ENCODE results near the gene RASGRP1. TPM values are rescaled to one million over a fixed set of nuclear protein-coding genes. Genes with fewer than 3 reads are reported as not detected.

Gene RASGRP1
- total RNA-seq, result 100 to 1,000 TPM; 121 to 138 TPM
- total RNA-seq, result 393 to 548 reads per million in 2 donors

DNA sequence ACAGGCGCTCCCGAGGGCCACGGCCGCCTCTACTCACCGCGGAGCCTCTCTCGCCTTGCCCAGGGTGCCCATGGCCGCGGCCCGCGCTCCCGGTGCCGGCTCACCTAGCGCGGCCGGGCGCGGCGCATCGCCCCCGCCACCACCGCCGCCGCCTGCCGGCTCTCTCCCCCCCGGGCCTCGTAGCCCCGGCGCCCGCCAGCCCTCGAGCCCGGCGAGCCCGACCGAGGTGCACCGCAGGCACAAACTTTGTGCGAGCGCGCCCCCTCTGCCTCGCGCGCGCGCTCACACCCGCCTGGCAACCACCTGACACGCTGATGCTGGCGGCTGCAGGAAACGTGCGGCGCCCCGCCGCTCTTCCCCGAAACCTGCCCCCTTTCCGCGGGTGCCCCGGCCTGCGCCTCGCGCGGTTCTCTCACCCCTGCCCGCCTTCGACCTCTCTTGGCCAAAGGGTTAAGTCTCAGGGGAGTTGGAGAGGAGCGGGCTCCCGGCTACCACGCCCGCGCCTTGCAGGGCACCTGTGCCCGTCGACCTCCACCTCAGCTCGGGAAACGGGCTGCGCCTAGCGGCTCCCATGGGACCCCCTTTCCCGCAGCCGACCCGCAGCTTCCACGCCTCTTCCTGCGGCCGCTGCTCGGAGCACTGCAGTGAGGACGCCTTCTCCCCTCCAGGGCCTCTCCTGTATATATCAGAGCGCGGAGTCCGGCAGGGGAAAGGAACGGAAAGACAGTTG, at the start of gene RASGRP1:
RASGRP1 (minus strand) TSS at position 258 of the 730 bp plus-strand sequence; CDS start at position 72, 186 bp downstream.
- H3K4me1 Mint-ChIP-seq, result peaks cover 39% of the 10 kb centered on the region
- no peaks in the 10 kb centered on the region for H3K9me3 ChIP-seq (ENCODE audit: control insufficient read depth, low read length, poor library complexity, severe bottlenecking)
- H3K36me3 Mint-ChIP-seq (ENCODE audit: low read depth), result peaks cover 8% of the 10 kb centered on the region
- DNase-seq, result peak; percentile 82 to 87 (median 82)
- peak; percentile 81 for ATAC-seq
- H3K27ac Mint-ChIP-seq, result peak within 1 kb of the TSS; percentile 98
- peak within 1 kb of the TSS; percentile 97 for H3K4me3 Mint-ChIP-seq
- no peaks in the 10 kb centered on the region for H3K27me3 Mint-ChIP-seq

DNA sequence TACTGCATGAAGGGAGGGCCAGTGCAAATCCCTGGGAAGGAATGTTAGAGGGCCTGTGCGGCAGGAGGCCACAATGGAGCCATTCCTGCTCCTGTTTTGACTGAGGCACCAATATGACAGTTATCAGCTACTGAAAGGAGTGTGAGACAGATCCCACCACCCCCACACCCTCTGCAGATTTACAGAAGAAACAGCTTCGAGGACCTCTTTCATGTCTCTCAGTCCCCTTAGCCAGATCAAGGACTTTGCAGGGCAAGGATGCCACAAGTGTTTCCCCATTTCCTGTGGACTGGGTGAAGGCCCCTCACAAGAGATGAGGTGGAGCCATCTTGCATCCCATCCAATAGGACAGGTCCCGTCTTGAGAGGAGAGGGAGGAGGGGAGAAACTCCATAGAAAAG, 48.5 kb upstream of the RASGRP1 start:
- DNase-seq (no peak), ATAC-seq (no peak)
- Mint-ChIP-seq H3K36me3 (ENCODE audit: low read depth) (peaks cover 3% of the 10 kb centered on the region), H3K4me3 (no peak overlapping the region), H3K27ac (peak overlapping the region; percentile 91), H3K4me1 (peaks cover 40% of the 10 kb centered on the region), H3K27me3 (no peaks in the 10 kb centered on the region)
- H3K9me3 ChIP-seq (ENCODE audit: control insufficient read depth, low read length, poor library complexity, severe bottlenecking), result no peaks in the 10 kb centered on the region

DNA sequence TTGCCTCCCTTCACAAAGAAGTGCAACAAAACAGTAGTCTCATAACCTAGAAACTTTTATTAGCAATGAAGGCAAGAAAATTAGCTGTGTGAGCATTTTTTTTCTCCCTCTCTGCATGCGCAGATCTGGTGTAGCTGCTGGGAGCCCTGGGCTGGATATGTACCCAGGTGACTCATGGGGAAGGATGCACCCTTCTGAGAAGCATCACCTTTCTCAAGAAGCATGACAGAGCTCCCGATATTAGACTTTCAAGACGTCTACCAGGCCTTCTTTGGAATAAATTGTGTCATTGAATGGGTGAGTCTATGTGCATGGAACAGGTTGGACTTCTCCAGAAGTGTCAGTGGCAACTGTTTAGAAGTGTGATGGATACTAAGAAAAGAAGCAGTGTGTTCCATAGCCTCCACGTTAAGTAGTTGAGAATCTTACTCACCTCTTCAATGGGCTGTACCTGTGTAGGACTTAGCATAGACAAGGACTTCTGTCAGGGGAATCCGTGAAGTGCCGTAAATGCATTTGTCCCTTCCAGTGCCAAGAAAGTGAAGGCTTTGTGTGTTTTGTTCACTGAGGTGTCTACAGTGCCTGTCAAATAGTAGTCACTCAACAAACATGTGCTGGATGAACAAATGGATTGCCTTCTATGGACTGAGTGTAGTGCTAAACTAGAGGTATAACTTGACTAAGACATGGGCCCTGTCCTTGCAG, 47.7 kb upstream of the RASGRP1 start:
- H3K4me1 Mint-ChIP-seq, result peaks cover 35% of the 10 kb centered on the region
- H3K27ac Mint-ChIP-seq, result peak overlapping the region; percentile 91
- no peaks in the 10 kb centered on the region for H3K9me3 ChIP-seq (ENCODE audit: control insufficient read depth, low read length, poor library complexity, severe bottlenecking)
- peak overlapping the region; percentile 39 for H3K4me3 Mint-ChIP-seq
- no peaks in the 10 kb centered on the region for H3K36me3 Mint-ChIP-seq (ENCODE audit: low read depth)
- no peak for ATAC-seq
- H3K27me3 Mint-ChIP-seq, result no peaks in the 10 kb centered on the region
- no peak for DNase-seq

DNA sequence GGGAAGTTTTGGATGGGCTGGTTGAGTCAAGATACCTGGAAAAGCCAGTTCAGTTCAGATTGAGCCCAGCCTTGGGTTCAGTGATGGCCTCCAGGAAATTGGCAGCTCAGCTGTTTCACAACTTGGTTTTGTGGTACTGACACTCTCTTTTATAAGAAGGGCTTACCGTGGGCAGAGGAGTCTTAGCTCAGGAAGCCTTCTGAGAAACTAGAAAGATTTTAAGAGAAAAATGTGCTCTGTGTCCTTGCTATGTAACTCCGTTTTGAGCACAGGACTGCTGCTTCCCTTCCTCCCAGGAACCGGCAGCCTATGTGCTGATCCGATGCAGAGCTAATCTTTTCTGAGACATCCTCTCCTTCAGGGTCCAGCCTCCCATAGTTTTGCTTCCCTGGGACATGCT, 46.6 kb upstream of the RASGRP1 start:
- peak overlapping the region; percentile 47 for H3K4me3 Mint-ChIP-seq
- H3K4me1 Mint-ChIP-seq, result peaks cover 39% of the 10 kb centered on the region
- H3K27ac Mint-ChIP-seq, result peak overlapping the region; percentile 91
- DNase-seq (no peak), ATAC-seq (peak; percentile 56)
- H3K36me3 Mint-ChIP-seq (ENCODE audit: low read depth), result no peaks in the 10 kb centered on the region
- no peaks in the 10 kb centered on the region for H3K9me3 ChIP-seq (ENCODE audit: control insufficient read depth, low read length, poor library complexity, severe bottlenecking)
- no peaks in the 10 kb centered on the region for H3K27me3 Mint-ChIP-seq

DNA sequence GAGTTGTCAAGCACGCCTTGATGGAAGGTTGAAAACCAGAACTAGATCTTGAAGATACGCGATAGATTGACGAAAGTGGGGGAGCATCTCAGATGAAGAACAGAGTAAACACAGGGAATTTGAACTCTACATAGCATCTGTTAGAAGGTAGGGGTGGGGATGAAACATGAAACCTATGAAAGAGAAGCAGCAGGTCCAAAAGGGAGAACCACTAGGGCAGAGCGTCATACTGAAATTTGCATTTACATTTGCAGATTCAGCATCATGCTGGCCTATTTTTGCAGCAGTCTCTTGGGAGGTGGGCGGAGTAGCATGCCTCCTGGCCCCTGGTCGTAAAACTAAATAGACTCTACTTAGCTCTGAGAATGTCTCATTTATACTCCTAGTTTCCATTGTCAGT, 46.1 kb upstream of the RASGRP1 start:
- H3K4me3 Mint-ChIP-seq, result peak overlapping the region; percentile 58
- no peaks in the 10 kb centered on the region for H3K9me3 ChIP-seq (ENCODE audit: control insufficient read depth, low read length, poor library complexity, severe bottlenecking)
- H3K4me1 Mint-ChIP-seq, result peaks cover 39% of the 10 kb centered on the region
- ATAC-seq (peak; percentile 88), DNase-seq (no peak)
- H3K27me3 Mint-ChIP-seq, result no peaks in the 10 kb centered on the region
- no peaks in the 10 kb centered on the region for H3K36me3 Mint-ChIP-seq (ENCODE audit: low read depth)
- H3K27ac Mint-ChIP-seq, result peak overlapping the region; percentile 91

DNA sequence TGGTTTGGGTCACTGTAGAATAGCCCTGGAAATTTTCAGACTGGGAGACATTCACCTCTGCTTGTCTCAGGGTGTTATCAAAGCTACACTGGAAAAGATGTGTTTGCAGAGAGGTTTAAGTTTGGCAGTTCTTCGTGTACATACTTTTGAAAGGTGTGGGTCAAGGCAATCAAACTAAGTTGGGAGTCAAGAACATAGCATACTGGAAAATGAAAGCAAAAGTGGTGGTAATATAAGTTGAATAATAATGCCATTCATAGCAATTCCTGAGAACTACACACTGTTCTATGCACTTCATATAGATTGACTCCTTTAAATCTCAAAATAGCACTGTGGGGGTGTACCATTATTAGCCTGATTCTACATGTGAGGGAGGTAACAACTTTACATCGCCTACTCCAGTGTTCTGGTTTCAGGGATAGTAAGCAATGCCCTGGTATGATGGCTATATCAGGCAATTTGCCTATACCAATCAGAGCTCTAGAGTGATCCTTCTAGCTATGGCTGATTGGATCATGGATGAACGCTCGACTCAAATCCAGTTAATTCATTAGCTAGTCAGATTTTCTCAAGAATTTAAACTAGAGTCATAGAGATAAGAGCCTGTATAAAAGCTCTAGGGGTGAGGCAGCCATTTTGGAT, 44.6 kb upstream of the RASGRP1 start:
- Mint-ChIP-seq H3K4me3 (no peak overlapping the region), H3K36me3 (ENCODE audit: low read depth) (no peaks in the 10 kb centered on the region), H3K27ac (peak overlapping the region; percentile 91), H3K27me3 (no peaks in the 10 kb centered on the region), H3K4me1 (peaks cover 42% of the 10 kb centered on the region)
- DNase-seq (no peak), ATAC-seq (no peak)
- no peaks in the 10 kb centered on the region for H3K9me3 ChIP-seq (ENCODE audit: control insufficient read depth, low read length, poor library complexity, severe bottlenecking)

DNA sequence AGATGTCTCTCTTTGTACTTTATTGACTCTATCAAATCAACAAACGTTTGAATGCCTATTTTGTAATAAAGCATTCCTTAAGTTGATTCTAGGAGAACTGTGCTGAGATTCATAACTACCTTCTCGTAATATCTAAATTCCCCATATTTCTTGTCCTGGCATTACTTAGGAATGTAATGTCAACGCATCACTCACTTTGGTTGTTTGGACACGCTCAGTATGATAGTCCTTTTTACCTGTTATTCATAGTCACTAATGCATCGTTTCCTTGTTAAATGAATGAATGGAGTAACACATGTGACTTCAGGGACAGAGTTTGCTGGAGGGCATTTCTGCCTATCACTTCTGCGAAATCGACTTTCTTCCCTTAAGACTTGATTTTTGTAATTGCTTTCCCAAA, 44.1 kb upstream of the RASGRP1 start:
- Mint-ChIP-seq H3K27me3 (no peaks in the 10 kb centered on the region), H3K4me1 (peaks cover 46% of the 10 kb centered on the region), H3K36me3 (ENCODE audit: low read depth) (no peaks in the 10 kb centered on the region), H3K4me3 (no peak overlapping the region), H3K27ac (no peak overlapping the region)
- no peaks in the 10 kb centered on the region for H3K9me3 ChIP-seq (ENCODE audit: control insufficient read depth, low read length, poor library complexity, severe bottlenecking)
- ATAC-seq (no peak), DNase-seq (no peak)

DNA sequence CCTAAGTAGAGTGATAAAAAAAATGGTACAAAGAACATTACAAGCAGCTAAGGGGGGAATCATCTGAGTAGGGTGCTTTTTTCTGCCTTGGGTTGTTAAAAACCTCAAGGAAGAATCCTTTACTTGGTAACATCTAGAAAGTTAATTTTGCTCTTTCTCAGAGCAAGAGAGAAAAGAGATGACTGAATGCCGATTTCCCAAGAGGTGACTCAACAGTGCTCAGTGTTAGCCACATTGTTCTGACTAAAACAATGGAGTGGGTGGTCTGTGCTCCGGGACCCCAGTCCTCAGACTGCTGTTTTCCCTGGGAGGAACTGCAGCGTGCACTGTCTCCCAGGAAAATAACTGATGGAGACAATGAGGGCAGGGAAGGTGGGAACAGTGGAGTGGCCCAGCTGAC, 41.1 kb upstream of the RASGRP1 start:
- H3K9me3 ChIP-seq (ENCODE audit: control insufficient read depth, low read length, poor library complexity, severe bottlenecking), result no peaks in the 10 kb centered on the region
- ATAC-seq (no peak), DNase-seq (no peak)
- H3K27ac Mint-ChIP-seq, result no peak overlapping the region
- no peak overlapping the region for H3K4me3 Mint-ChIP-seq
- H3K27me3 Mint-ChIP-seq, result no peaks in the 10 kb centered on the region
- H3K4me1 Mint-ChIP-seq, result peaks cover 26% of the 10 kb centered on the region
- H3K36me3 Mint-ChIP-seq (ENCODE audit: low read depth), result no peaks in the 10 kb centered on the region

DNA sequence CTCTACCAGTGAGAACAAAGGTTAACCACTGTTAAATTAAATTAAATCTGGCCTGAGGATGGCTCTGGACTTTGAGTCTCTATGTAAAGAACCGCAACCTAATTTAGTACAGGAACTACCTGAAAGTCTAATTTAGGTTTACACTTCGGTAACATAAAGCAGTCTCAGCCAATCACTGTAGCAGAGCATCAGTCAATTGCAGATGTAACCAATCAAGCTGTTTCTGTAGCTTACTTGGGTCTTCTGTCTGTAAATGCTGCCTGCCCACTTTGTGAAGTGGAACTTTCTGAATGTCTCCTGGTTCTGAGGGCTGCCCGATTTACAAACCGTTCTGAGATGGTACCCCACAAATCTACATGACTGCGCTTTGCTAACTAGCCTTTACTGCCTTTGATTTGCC, 39.1 kb upstream of the RASGRP1 start:
- no peaks in the 10 kb centered on the region for H3K27me3 Mint-ChIP-seq

DNA sequence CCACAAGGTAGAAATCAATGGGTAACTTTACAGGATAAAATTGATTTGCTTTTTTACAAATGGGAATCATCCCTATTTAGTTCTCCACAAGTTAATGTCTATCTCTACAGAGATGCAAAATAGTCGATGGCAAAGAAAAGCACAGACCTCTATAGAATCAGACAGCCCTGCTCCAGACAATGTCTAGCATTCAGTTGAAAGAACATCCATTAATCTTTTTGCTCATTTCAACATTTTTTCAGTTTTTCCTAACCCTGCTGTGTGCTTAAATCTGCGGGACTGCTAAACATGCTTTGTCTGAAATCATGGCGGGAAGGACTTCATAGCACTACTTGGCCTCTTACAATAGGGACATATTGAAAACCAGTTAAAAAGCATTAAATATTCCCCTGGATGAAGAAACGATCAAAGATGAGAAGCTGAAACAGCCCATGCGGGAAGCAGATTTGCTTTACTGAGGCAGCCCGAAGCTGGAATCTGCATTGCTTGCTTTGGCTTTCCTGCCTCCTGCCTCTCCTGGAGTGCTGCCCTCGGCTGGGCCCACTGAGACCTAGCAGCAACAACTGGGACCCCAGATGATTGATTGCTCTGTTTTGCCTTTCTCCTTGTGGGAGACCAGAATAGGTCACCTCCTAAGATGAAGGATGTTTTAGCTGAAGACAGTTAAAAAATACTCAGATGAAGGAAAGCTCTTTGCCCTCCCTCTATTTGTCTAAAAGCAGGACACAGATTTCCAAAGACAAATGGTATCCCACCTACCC, 38.5 kb upstream of the RASGRP1 start:
- Mint-ChIP-seq H3K27me3 (no peaks in the 10 kb centered on the region), H3K36me3 (ENCODE audit: low read depth) (no peaks in the 10 kb centered on the region), H3K4me1 (peaks cover 10% of the 10 kb centered on the region), H3K27ac (no peak overlapping the region), H3K4me3 (no peak overlapping the region)
- DNase-seq, result no peak
- H3K9me3 ChIP-seq (ENCODE audit: control insufficient read depth, low read length, poor library complexity, severe bottlenecking), result no peaks in the 10 kb centered on the region
- no peak for ATAC-seq

More for the DNA sequence above, 39.1 kb upstream of the RASGRP1 start:
- Mint-ChIP-seq H3K4me3 (no peak overlapping the region), H3K36me3 (ENCODE audit: low read depth) (no peaks in the 10 kb centered on the region), H3K4me1 (peaks cover 11% of the 10 kb centered on the region), H3K27ac (no peak overlapping the region)
- no peak for ATAC-seq
- no peaks in the 10 kb centered on the region for H3K9me3 ChIP-seq (ENCODE audit: control insufficient read depth, low read length, poor library complexity, severe bottlenecking)
- DNase-seq, result no peak

DNA sequence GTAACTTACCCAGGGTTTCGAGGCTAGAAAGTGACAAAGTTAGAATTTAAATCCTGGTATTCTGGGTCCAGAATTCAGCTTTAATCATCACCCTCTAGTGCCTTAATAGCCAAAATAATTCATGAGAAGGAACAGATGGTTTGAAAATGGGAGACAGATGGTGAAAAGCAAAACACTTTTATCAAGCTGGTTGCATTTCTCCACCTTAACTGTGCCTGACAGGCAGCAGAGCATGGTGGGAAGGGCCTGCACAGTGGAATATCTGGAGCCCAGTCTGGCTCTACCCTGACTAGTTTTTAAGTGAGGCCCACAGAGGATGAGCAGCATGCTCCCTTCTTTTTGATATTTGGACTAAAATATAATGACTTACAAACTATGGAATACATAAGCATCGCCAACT, 35.6 kb upstream of the RASGRP1 start:
- no peaks in the 10 kb centered on the region for H3K9me3 ChIP-seq (ENCODE audit: control insufficient read depth, low read length, poor library complexity, severe bottlenecking)
- H3K4me1 Mint-ChIP-seq, result peaks cover 7% of the 10 kb centered on the region
- H3K36me3 Mint-ChIP-seq (ENCODE audit: low read depth), result peaks cover 1% of the 10 kb centered on the region
- H3K27ac Mint-ChIP-seq, result no peak overlapping the region
- no peak for ATAC-seq
- H3K27me3 Mint-ChIP-seq, result no peaks in the 10 kb centered on the region
- no peak overlapping the region for H3K4me3 Mint-ChIP-seq
- no peak for DNase-seq

DNA sequence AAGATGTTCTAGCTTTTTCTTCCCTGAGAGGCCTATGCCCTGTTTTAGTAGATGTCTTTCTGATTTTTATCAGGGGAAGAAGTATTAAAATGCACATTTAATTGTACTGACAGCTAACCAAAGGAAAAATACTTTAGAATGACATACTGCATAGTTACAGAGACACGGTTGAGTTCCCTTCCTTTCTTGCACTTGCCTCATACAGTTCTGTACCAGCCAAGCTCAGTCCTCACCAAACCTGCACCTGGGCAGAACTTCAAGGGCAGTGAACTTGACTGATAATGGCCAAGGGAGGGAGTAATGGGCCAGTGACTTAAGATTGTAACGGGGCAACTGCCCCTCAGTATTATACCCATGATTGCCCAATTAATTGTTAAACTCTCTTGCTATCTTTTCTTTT, 34.1 kb upstream of the RASGRP1 start:
- H3K4me1 Mint-ChIP-seq, result no peaks in the 10 kb centered on the region
- no peak overlapping the region for H3K27ac Mint-ChIP-seq
- H3K9me3 ChIP-seq (ENCODE audit: control insufficient read depth, low read length, poor library complexity, severe bottlenecking), result no peaks in the 10 kb centered on the region
- ATAC-seq (no peak), DNase-seq (no peak)
- no peaks in the 10 kb centered on the region for H3K27me3 Mint-ChIP-seq
- H3K4me3 Mint-ChIP-seq, result no peak overlapping the region
- peaks cover 3% of the 10 kb centered on the region for H3K36me3 Mint-ChIP-seq (ENCODE audit: low read depth)
